Stimulated activated naive CD4-positive, alpha-beta T cell treated with Interleukin-2 at 50 U/mL for 16 hours (primary cell): ENCODE results near the gene NFIA.

Experiments
- DNase-seq: peaks from one replicate; lab custom pipeline; 2025; lab: John Stamatoyannopoulos, UW

Gene NFIA

DNA sequence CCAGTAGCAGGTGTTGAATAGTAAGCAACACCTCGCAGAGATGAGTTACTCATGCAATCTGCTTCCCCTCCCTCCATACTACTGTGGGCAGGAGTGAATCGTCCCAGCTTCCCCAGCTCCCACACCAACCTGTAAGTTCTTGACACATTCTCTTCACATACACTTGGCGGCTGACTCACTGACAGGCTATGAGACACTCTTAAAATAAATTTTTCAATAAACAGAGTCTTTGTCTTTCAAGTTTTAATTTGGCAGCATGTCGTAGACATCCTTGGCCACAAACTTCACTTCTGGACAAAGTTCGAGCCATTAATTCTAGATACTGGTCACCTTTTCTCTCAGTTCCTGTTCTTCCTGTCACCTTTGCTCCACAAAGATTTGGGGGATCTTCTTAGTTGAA, 351.9 kb downstream of the NFIA start:
- DNase-seq, result no peak

DNA sequence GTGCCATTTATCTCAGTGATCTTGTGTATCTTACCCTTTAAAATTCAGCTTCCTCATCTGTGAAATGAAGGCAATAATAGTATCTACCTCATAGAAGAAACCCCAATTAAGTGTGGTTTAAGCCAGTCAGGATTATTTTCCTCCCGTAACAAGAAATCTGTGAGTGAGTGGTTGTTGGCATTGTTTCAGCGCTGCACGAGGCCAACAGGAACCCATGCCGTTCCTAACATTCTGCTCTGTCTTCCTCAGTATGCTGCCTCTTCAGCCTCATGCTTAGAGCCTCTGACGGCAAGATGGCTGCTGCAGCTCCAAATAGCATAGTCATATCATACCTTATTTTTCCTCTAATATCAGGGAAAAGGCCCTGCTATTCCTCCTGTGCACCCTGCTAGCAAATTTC, 352.9 kb downstream of the NFIA start:
- DNase-seq, result no peak

DNA sequence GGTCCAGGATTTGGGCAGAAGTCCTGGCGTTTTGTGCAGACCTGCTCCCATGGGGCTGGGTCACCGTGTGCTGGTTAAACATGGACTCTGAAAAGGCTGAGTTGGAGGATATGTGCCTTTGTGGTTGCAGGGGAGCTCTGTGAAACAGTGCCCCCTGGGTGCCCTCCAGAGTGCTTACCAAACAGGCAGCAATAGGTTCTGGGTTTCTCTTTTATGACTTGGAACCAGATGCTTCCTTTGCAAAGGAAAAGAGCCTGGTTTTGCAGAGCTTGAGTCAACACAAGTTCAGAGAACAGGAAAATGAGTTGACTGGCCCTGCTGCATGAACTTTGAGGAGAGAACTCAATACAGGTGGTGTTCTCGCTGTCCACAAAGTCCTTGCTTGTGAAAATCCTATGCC, 353.7 kb downstream of the NFIA start:
- no peak for DNase-seq

DNA sequence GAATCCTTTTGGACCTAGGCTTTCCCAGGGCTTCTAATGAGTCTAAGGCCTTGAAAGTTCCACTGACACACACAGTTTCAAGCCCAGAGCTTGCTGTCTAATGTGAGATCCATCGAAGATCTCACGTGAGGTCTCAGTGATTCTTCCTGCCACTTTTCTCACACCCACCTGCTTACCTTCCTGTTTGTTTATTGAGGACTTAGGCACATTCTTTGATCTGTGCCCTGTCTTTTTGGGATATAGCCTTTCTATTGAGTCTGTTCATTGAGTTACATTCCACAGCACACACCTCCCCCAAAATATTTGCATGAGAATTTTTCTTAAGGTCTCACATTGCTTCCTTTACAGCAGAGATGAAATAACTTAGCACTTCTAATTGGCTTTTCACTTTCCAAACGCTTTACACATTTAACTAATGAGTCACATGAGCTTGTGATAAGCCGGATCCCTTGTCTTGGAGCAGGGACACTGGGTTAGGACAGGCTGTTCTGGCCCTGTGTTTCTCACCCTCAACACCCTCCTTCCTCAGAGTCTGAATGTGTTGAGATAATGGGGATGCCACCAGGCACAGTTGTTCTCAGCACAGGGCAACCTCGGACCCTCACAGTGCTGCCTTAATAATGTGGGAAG, 354.2 kb downstream of the NFIA start:
- DNase-seq, result no peak

DNA sequence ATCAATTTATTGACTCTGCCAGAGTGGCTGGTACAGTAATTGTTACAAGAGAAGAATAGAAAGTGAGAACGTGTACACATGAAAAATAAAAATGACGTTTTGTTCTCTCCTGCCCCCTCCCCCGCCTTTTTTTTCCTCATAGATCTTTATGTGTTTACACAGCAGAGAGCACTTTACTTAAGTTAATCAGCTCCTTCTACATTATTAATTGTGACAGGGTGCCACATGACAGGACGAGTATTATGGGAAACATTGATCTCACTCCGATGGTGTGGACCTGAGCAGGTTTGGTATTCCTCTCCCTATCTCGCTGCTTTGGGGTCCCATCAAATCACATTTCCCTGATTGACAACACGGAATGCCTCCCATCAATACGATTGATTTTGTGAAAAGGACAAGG, 356.9 kb downstream of the NFIA start:
- no peak for DNase-seq

DNA sequence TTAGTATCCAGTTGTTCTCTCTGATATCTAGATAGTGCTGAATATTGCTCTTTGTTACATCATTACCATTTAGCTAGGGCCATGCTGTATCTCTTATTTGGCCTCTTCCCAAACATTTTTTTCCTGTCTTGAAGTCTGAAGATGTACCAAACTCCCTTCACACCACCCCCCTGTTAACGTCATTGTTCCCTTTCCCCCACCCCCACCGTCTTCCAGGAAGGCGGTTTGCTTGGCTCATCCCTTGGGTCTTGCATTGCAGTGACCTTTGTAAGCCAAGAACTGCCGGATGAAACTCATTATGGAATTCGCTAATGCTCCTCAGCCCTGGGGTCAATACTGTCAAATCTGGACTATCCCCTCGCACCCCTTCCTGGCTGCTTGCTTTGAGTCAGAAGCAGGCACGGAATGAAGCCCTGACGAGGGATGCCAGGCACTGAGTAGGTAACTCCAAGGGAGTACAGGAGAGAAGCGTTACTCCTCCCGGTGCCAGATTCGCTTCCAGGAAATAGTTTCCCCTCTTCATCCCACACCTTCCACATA, 359.4 kb downstream of the NFIA start:
- DNase-seq, result no peak

DNA sequence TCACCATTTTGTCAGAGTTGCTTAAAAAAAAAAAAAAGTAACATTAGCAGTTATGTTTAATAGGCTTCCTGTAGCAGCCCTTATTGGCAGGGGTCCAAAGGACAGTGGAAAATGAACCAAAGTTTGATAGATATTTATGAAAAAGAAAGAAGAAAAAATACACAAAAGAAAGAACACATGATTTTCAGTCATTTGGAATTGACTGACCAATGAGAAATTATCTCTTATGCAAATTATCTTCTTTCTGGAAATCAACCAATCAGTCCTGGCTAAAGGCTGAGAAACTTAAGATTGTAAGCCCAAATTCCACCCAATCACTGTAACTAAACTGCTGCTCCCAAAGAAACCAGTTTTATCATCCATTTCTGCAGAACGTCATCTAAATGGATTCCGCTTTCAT, 360.2 kb downstream of the NFIA start:
- no peak for DNase-seq

DNA sequence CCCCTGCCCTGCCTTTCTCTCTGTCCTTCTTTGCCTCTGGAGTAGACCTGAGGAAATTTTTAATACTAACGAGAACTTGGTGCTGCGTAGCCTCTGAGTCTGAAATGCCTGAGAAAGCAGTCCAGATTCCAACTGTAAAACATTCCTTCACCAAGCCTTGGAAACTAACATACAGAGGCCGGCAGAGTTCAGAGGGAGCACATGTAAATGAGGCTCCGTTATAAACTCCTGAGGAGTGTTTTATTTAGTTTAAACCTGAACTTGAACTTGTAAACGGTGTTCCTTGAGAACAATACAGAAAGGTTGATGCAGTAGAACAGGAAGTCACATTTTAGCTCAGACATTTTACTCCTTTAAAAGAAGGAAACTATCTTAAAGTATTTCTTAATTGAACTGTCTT, 361.9 kb downstream of the NFIA start:
- DNase-seq, result no peak

DNA sequence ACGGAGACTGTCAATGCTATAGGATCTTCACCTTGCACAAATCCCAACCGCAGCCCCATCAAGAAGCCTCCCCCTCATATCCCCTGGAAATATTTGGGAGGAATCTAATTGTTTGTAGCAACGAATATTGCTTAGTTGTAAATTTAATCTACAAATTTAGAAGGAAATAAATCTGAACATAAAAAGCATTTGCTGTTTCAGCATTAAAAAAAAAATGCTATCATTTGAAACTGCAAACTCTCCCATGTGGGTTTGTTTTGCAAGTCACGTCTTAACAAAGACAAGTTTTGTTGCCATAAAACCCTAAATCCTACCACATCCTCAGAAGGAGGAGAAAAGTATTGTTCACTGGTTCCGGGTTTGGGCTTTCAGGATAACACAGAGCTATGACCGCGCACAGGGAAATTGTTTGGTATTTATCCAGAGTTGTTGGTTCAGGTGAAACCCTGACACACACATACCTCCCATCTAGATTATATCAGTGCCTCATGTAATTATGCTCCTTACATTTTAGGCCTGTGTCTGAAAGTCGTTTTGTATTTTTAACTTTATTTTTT, 363.0 kb downstream of the NFIA start:
- no peak for DNase-seq

DNA sequence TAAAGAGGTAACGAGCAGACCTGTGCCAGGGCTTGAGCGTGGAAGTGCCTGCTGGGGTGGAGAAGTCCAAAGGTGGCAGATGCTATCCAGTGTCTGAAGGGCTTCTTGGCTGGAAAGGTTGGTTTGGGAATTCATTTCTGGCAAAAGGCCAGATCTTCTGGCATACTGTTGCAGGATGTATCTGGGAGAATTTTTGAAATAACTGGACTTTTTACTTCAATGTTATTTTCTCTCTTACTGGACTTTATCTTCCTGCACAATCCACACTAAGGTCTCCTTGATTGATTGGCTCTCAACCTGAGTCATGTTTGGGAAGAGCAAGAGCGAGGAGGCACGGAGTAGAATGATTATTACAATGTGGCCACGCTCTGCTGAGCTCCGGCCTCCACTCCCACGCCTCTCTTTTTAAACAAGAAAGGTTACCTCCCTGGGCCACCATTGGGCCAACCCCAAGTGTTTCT, 364.2 kb downstream of the NFIA start:
- DNase-seq, result no peak

DNA sequence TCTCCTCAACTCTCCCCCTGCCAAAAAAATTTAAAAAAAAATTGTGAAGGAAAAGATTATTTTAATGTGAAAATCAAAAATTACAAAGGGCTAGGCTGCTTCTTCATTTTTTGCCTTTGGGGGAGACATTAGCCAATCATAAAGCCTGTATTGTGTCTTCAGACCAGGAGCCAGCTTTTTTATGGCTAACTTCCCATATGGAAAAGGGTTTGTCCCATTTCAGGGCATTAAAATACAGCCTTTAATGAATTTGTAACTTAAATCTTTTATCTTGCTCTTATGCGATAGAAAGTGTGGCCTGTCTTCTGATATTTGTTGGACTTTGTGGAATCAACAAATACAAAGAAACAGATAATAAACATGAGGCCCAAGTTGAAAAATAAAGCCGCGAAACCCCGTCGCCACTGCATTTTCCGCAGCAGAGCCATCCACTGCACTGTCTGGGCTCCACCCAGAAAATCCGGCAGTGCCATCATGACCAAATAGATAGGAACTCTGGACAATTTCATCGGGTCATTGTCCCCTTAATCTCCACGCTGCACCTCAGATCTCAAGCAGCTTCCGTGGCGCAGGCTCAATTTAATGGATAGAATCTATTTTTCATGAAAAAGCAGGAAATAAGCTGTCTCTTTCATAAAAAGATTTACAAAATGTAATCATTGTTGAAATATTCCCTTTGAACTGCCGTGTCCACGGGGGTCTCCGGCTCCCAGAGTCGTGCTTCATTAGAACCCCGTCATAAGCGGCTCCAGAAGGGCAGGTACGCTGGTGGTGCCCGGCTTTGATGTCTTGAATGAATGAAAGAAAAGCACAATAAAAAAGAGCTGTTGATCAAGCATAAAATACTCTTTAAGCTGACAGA, 365.0 kb downstream of the NFIA start:
- DNase-seq, result no peak

DNA sequence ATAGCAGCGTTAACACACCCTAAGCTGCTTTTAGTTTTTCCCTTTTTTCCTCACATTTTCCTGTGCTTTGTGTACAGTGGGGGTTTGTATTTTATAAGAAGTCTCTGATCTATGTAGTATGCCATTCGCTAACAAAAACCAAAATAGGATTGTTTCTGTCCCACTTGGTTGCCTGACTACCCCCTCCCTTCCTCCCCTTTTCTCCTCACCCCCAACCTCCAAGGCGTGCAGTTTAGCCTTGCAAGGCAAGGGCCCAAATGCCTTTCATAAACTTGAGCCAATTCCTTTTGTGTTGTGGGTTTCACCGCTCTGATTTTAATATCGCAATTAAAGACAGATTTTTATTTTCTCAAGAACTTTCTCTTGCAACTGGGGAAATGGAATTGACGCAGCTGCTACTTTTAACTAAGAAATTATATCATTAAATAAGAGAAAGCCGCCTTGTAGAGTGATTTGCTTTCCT, 365.6 kb downstream of the NFIA start:
- no peak for DNase-seq

DNA sequence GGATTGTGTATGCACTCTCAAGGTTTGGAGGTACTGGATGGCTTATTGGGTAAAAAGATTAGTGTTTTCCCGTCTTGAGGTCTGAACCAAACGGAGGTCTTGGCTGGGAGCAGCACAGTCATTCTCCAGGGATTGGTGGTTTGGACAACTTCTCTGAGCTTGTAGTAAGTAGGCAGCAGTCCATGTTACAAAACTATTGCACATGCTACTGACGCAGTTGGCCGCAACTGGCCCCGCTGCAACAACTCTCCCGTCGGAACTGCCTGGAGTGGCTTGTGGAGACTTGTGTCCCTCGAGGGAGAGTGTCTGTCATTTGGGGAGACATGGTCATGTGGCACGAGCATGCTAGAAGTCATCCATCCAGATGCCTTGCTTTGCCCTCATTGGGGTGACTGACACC, 366.6 kb downstream of the NFIA start:
- DNase-seq, result no peak

DNA sequence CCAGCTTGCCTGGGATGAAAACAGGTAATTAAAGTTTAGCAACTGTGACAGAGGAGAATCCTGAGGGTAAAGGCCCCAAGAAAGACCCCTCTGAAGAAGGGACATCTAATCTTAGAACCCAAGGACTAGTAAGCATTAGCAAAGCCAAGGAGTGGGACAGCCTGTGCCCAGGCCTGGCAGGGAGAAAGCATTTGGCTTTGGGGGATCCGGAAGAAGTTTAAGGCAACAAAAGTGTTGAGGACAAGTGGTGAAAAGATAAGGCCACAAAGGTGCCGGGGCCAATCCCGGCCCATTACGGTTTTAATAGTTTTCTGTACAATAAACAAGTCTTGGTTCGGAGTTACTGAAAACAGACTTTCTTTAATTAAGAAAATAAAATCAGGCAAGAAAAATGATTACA, 367.0 kb downstream of the NFIA start:
- no peak for DNase-seq

DNA sequence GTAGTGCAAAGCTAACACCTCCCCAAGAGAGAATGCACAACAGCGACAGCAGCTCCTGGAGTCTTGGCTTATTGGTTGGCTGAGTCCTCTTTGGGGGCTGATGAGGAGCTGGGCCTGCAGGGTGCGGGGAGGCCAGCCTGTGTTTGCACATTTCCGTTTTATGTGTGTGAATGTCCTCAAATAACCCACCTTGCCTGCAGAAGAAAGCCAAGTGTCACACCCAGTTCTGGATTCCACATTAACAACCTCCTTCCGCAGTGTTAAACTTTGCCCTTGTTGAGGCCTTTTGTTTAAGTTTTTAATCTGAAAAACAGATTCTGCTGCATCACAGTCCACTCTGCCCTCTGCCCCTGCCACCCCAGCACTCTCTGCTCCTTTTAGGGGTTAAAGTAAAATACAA, 368.1 kb downstream of the NFIA start:
- no peak for DNase-seq

DNA sequence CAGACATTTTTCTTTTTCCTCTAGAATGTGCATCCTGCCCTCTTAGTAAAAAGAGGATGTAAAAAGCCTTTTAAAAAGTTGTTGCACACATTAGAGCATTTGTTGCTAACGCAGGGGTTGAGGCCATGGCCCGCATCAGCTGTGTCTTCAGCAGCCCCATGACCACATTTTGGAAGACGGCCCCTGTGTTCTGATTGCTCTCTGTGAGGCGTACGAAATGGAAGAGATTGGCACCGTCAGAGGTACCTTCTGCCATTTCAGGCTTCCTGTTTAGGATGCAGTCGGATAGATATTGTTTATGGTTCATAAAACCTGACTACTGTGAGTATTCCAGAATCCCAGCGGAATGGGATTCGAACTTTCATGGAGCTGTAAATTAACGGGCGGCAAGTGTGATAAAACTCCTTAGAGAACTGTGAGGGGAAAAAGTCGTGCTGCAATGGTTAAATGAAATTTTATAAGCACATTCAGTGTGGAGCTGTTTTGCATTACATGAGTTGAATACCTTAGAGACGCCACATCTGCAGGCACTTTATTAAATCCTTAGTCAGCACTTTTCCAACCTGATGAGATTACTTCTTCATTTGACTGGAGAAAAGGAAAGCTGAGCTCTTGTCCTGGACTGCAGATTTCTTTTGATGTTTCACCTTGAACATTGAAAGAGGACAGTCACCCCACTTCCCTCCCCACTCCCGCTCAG, 368.7 kb downstream of the NFIA start:
- no peak for DNase-seq

DNA sequence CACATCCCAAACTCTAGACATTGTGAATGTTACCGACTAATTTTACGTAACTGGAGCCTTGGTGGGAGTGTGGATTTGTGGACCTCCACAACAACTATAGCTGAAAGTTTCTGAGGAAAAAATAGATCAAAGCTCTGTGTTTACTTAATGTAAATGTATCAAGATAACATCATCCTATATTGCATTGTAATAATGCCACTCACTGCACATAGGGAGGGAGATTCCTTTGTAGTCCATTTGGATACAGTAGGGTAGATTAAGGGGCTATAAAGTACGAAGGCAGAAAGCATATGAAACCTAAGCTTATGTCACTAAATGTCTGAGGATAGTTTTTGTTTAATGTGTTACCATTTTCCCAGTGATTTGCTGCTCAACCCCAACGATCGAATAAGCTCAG, 369.2 kb downstream of the NFIA start:
- DNase-seq, result no peak

DNA sequence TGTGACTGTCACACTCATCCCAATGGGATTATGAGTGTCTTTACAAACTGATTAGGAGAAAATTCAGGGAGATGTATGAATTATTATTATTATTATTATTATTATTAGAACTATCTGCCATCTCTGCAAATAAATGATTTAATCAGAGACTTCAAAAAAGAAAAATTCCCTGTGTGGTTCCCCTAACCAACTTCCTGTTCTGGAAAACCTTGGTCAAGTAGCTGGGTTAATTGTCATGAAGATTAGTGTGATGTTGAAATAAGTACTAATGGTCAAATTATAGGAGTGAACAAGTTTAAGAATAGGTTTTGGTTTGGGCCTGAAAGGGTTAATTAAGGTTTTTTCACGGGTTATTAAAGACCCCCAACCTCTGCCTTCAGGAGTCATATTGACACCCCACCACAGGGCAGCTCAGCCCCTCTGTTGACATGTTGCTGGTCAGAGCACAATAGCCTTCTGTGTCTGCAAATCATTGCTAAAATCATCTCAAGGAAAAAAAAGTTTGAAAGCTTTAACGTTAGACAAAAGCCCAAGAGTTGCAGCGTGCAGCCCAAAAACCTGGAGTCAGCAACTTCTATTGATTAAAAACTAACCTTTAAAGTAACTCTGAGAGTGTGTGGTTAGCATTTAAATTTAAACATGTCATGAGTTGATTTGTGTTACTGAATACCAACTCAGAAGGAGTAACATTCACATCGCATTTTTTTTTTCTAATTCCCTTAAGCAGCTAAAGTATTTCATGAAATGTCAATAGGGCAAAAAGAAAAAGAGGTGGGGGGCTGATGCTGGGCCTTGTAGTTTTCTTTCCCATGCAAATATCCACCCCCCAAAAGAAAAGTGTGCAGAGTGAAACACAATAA, 370.0 kb downstream of the NFIA start:
- DNase-seq, result no peak

DNA sequence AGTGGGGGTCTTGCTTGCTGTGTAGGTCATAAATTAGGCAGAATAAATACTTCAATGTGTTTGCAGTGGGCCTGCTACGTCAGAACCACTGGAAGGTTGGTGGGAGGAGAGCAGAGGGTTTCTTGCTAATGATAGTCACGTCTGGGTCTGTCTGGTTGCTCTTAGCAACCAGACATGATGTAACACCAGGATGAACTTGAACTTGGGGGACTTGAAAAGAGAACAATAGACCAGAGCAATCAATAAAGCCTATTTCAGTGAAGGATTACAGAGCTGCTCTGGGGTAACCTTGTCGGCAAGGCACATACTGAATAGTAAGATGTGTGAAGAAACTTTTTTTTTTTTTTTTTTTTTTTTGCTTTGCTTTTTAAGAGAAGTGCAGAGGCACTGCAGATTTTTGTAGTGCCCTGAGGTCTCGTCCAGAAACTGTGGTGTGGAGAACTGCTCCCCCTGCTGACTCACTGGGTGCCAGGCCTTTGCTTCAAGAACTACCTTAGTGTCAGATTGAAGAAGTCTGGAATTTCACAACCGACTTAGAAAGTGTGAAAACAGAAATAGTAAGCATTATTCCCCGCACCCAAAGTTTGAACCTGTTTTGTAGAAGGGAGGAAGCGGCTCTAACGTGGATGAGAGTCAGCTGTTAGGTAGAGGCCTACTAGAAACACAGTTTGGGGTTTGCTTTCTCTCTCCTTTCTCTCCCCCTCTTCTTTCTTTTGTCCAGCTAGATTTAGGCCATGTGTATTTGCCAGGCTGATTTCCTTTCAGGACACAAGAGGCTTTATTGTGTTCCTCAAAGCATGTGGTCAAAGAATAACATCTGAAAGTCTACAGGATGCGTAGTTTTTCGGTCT, 371.0 kb downstream of the NFIA start:
- peak; percentile 66 for DNase-seq

DNA sequence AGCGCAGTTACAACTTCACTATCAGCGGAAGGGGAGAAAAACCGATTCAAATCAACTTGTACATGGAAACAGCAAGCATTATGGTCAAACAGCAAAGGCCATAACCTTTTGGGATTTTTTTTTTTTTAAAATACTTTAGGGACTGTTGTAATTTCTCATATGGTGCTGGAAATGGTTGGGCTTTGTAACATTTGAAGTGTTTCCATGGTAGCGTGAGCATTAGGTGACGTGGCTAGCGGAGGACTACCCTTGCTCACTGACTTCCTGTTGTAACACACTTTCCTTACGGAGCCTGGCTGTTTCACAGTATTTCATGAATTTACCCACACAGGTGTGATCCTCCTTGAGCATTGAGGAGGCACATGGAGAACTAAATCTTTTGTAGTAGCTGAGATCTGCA, 373.0 kb downstream of the NFIA start:
- no peak for DNase-seq
